Medulla oblongata (tissue), 1 donor: ENCODE results near the gene AGAP1.
"Not testable (repeated sequence)": the region's sequence is repeated elsewhere in the genome, so short reads cannot be mapped to it uniquely, and the experiment has no call there.

Experiments
- DNase-seq: peaks from one replicate; pipeline ENCODE4 v3.0.0-alpha.2; 2015; ENCODE audit errors: extremely low spot score

The AGAP1 gene

DNA sequence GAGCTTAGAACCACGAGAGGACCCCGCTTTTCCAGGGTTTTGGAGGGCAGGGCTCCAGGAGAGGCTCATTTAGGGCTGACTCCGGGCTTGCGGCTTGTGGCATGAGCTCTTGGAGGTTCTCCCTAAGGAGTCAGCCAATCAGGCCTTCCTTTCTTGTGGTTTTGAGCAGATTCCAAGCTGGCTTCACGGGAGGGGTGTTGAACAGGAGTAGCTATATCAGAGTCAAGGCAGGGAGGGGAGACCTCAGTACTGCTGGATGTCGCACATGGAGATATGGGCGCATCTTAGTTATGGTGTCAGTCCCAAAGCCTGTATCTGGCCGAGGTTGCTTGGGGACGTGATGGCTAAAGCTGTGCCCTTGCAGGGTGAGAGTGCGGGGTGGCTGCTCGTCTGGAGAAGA is 98.6 kb downstream of the AGAP1 start:
- DNase-seq = no peak

DNA sequence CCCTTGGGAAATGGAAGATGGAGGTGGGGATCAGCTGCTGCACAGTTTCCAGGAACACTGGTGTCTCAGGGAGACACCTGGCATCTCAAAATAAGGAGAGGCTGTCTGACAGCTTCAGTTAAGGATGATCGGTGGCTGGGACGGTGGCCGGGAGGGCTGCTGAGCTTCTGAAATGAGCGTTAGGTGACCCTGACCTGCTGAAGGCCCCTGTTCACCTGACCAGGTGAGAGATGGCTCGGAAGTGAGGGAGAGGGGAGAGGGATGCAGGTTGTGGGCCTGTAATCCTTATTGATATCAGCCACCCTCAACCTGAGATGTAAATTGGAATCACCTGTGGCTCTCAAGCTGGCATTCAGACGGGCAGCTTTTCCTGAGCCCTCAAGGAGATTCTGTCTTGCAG is 99.0 kb downstream of the AGAP1 start:
- no peak for DNase-seq

DNA sequence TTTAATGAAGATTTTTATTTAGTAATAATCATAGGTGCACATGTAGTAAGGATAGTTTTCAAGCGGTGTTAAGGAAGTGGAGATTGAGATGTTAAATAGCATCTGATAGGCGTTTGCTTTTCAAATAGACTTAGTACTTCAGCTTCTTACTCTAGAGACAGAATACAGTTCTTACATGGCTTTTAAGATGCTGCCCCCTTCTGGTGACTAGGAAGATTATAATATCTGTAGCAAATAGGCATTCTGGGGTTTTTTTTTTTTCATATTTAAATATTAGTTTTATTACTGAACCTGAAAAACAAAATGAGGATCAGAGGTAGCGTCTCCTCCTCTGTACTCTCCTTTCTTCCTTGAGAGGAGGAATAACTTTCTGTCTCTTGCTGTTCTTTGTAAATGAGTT is 100.2 kb downstream of the AGAP1 start:
- peak; percentile 88 for DNase-seq

GRCh38 chr2:235594964-235595363 is 101.1 kb downstream of the AGAP1 start:
- no peak for DNase-seq

GRCh38 chr2:235595422-235596010 is 101.7 kb downstream of the AGAP1 start:
- peak; percentile 92 for DNase-seq

- DNase-seq = no peak
Measured at GRCh38 chr2:235596272-235596671, 102.4 kb downstream of the AGAP1 start.

GRCh38 chr2:235597081-235597615 is 103.3 kb downstream of the AGAP1 start:
- no peak for DNase-seq

DNA sequence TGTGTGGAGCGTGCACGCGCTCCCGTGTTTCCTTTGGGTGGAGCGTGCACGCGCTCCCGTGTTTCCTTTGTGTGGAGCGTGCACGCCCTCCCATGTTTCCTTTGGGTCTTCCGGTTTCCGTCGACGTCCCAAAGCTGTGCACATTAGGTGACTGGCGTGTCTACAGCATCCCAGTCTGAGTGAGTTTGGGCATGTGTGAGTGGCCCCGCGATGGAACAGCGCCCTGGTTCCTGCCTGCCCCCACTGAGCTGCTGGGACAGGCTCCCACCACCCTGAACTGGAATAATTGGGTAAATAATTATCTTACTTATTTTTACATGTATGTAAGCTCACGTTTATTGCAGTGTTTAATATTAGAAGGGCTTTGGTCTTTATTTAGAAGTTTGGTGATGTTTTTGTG is 104.2 kb downstream of the AGAP1 start:
- DNase-seq = no peak

GRCh38 chr2:235598532-235599531 is 105.0 kb downstream of the AGAP1 start:
- DNase-seq = no peak

GRCh38 chr2:235599596-235600338 is 105.9 kb downstream of the AGAP1 start:
- no peak for DNase-seq

DNA sequence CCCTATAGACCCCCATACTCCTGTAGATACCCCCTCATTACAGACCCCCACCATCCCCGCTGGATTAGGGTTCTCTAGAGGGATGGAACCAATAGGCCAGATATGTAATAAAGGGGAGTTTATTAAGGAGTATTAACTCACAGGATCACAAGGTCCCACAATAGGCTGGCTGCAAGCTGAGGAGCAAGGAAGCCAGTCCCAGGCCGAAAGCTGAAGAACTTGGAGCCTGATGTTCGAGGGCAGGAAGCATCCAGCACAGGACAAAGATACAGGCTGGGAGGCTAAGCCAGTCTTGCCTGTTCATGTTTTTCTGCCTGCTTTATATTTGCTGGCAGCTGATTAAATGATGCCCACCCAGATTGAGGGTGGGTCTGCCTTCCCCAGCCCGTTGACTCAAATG is 106.6 kb downstream of the AGAP1 start:
- no peak for DNase-seq

DNA sequence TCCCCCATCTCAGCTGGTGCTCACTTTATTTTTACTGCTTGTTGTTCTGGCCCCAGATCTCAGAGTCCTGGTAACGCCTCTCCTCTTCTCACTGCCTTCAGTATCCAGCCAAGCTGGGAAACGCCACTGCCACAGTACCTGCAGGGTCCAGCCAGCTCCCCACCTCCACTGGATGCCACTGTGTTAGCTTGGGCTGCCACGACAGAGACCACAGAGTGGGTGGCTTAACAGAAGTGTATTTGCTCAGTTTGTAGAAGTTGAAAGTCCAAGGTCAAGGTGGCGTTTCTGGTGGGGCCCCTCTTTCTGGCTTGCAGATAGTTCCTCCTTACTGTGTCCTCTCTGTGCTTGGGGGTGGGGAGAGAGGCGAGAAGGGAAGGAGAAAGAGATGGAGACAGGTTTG is 107.1 kb downstream of the AGAP1 start:
- DNase-seq = no peak

DNA sequence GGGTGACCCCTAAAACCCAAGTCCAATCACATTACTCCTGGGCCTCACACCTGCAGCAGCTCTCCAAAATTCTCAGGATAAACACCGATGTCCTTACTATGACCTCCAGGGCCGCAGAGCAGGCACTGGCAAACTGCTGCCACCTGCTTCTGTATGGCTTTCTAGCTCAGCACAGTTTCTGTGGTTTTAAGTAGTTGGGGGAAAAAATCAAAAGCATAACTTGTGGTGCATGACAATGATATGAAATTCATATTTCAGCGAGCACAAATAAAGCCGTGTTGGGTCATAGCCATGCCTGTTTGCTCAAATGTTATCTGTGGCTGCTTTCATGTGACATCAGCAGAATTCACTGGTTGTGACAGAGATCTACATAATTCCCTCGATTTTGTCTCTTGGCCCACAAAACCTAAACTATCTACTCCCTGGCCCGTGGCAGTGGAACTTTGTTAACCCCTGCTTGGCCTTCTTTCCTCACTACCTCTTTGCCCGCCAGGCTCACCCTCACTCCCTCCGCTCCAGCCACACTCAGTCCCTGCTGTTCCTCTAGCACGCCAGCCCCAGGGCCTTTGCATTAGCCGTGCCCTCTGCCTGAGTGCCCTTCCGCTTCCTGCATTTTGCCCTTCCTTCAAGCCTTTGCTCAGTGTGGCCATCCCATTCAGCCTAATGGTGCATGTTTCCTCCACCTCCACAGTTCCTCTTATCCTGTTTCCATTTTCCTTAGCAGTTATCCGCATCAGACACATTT is 108.3 kb downstream of the AGAP1 start:
- no peak for DNase-seq

- DNase-seq = not testable (repeated sequence)
Measured at GRCh38 chr2:235602971-235603370, 109.1 kb downstream of the AGAP1 start.

DNA sequence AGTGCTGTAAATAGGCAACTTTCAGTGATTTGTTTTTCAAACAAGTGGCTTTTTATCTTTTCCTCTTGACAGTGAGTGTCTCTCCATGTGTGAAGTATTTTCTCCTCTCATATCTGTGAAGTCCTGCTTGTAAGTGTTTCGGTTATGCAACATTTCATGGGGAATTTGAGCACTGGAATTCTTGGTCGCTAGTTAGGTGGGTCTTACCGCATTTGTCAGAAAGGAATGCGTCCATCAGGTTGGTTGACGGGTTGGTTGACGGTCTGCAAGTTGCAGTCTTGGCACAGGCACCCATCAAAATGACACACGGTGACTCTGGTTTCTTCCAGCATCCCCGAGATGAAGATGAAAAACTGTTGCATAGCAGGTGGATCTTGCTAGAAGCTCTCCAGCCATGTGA is 109.8 kb downstream of the AGAP1 start:
- DNase-seq = no peak

- peak; percentile 92 for DNase-seq
Measured at GRCh38 chr2:235605312-235606003, 111.6 kb downstream of the AGAP1 start.

DNA sequence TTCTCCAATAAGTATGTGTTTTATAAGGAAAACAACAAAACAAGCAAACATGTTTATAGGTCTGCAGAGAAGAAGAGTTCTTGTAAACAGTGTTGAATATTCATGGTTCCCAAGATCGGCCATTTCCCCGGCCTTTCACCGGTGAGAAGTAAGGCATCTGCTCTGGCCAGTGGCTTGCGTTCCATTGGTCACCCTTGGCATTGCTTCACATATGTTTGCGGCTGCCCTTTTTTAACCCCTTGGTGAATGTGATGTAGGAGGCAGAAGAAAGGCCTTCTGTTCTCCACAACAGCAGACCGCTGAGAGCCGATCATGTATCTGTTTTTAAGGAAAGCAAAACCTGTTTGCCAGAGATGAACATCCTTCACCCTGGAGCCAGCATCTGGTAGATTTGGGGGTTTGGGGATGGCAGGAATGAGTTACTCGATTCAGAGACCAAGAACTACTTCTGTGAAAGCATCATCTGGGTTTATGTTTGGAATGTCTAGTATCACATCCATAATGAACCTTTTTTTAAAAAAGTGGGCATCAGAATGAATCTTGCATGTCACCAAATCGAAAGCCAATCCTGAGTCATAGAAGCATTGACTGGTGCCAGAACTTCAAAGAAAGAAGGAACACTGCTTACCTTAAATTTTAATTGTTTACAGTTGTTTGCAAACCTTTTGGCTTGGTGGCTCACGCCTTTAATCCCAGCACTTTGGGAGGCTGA is 112.3 kb downstream of the AGAP1 start:
- no peak for DNase-seq

GRCh38 chr2:235607546-235608199 is 113.8 kb downstream of the AGAP1 start:
- no peak for DNase-seq

DNA sequence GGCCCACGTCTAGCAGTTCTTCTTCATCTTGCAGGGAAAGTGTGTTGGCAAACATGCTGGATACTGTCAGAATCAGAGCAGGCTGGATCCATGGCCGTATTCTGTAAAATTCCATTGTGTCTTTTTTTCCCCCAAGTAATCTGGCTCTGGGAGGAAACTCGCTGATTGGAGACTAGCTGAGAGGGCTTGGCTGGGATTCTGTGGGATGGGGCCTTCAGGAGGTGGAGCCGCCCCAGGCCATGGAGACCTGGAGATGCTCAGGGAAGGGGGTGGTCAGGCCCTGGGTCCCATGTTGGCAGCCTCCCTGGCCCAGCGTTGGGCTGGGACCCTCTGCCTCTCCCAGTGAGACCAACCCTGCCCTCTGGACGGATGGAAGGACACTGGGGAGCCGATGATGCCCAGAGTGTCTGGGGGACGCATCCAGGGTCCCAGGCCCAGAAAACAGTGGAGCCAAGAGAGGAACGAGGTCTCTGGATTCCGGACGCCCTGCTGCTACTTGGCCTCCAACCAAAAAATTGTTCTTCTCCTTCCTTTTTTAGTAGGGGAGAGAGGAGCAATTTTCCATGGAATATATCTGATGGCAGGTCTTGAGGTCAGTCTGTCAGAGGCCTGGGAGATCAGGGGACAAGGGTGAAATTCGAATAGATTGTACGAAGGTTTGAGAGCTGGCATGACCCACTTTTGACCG is 114.5 kb downstream of the AGAP1 start:
- no peak for DNase-seq
